Stomach (tissue), 9 donors: ENCODE results near the gene CCSER1. TPM values are rescaled to one million over a fixed set of nuclear protein-coding genes. Genes with fewer than 3 reads are reported as not detected.
"Not testable (repeated sequence)": the region's sequence is repeated elsewhere in the genome, so short reads cannot be mapped to it uniquely, and the experiment has no call there.

Experiments used
- DNase-seq, 2 donors: peaks; one replicate each; pipeline versions ENCODE4 v3.0.0 to v3.0.0-alpha.2; 2013 to 2019
- H3K27ac ChIP-seq, 5 donors: fragments of 200-600 bp in 4 of 5; sonication (generic) in 4 of 5; one replicate each; pipeline ENCODE4 v1.5.1; 2013 to 2019; ENCODE audit warnings: mild to moderate bottlenecking in 1 of 5, moderate library complexity in 1 of 5
- H3K27me3 ChIP-seq, 3 donors: fragments of 200-600 bp; sonication (generic); one replicate each; pipeline ENCODE4 v1.5.1; 2017 to 2019; ENCODE audit warnings: mixed run types in 1 of 3
- H3K36me3 ChIP-seq, 4 donors: fragments of 200-600 bp; sonication (generic); 1 replicate in 3 of 4; 2 replicates in 1 of 4; pipeline ENCODE4 v1.5.1; 2016 to 2019
- H3K4me1 ChIP-seq, 4 donors: fragments of 200-600 bp; sonication (generic); one replicate each; pipeline ENCODE4 v1.5.1; 2016 to 2019
- H3K4me3 ChIP-seq, 4 donors: fragments of 200-600 bp; sonication (generic) in 3 of 4; one replicate each; pipeline ENCODE4 v1.5.1; 2016 to 2019; ENCODE audit warnings: mild to moderate bottlenecking in 1 of 4
- H3K9me3 ChIP-seq, 4 donors: fragments of 200-600 bp; sonication (generic); one replicate each; pipeline ENCODE4 v1.5.1; 2016 to 2019
- EP300 ChIP-seq: sonication (generic); formaldehyde crosslinking; IDR thresholded peaks from one replicate; pipeline ENCODE4 v1.6.1; 2017; ENCODE audit warnings: antibody characterized with exemption
- POLR2A ChIP-seq, 4 donors: fragments of 450-650 bp; IDR thresholded peaks; one replicate each; pipeline ENCODE4 v1.6.1; 2016; ENCODE audit warnings: antibody characterized with exemption in 4 of 4, control low read depth in 2 of 4, mild to moderate bottlenecking in 1 of 4, moderate library complexity in 1 of 4
- POLR2AphosphoS5 ChIP-seq, 3 donors: sonication (generic); formaldehyde crosslinking; IDR thresholded peaks; one replicate each; pipeline ENCODE4 v1.6.1; 2016; ENCODE audit warnings: antibody characterized with exemption in 3 of 3
- WGBS, 5 donors: extraction: QIAGEN DNeasy Blood & Tissue Kit in 3 of 5; methylation state at CpG; one replicate each; pipeline versions ENCODE4 v1.1.5 to v1.1.7; 2013 to 2018; 5-methylcytosine and 5-hydroxymethylcytosine counted together
- intact Hi-C: fragments of 100-400 bp; cut with DNase I; formaldehyde crosslinking; loops from one replicate; pipeline ENCODE4 v1.15.1; 2023; ENCODE audit warnings: low total_unique reads
- polyA plus RNA-seq, 3 donors: library from polyadenylated mRNA; stranded (reverse); fragments of 200-250 nt; gene quantifications; one replicate each; pipeline ENCODE4 v1.2.3, GENCODE V29; 2013
- total RNA-seq, 5 donors: library from RNA; depleted of rRNA; stranded (reverse); fragments of >200 nt; gene quantifications; one replicate each; pipeline versions ENCODE4 v1.1.0 to v1.2.3, GENCODE V29; 2014 to 2016
- TF ChIP-seq, protein P1 (sequence below), 7 experiments: fragments of 450-650 bp in 4 of 7; fragments of 200-600 bp in 3 of 7; sonication (generic) in 3 of 7; IDR thresholded peaks; one replicate each; pipeline ENCODE4 v1.5.1; 2016 to 2019; ENCODE audit warnings: antibody characterized with exemption in 7 of 7, control low read depth in 2 of 7, mild to moderate bottlenecking in 1 of 7
- donor health status: healthy with polysubstance abuse.
- donor health status: Bipolar disorder and iron deficiency.
- donor health status: healthy.

Gene CCSER1
- total and polyA plus RNA-seq, 8 donors, result 0.33 to 149 (median 15.2) TPM

DNA sequence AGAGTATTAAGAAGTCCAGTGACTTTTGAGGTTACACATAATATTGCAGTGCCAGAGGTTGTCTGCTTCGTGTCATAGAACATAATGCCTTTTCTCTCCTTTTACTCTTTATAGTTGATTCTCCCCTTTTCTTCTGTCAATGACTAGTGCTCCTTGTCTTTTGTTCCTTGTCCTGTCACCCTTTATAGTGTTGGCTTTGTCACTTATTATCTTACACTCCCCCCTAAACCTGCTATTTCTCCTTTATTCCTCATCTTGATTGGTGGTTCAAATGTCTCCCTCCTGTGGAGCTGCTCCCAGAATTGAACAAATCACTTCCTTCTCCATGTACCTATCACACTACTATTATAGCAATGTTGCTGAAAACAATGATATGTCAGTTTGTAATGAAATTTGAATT, 1320.0 kb downstream of the CCSER1 start:
- no peak overlapping the region for H3K4me3 ChIP-seq
- intact Hi-C loops, result no loop called here
- no peak overlapping the region for H3K27ac ChIP-seq
- whole genome bisulfite sequencing, 5 donors, result 75 to 91% (median 88%) methylated on average over 1 of the region's 1 CpG
- no peaks in the 10 kb centered on the region for H3K27me3 ChIP-seq
- DNase-seq, result no peak
- H3K4me1 ChIP-seq, result no peaks in the 10 kb centered on the region
- H3K36me3 ChIP-seq, result no peaks in the 10 kb centered on the region
- TF ChIP-seq, protein P1, sequence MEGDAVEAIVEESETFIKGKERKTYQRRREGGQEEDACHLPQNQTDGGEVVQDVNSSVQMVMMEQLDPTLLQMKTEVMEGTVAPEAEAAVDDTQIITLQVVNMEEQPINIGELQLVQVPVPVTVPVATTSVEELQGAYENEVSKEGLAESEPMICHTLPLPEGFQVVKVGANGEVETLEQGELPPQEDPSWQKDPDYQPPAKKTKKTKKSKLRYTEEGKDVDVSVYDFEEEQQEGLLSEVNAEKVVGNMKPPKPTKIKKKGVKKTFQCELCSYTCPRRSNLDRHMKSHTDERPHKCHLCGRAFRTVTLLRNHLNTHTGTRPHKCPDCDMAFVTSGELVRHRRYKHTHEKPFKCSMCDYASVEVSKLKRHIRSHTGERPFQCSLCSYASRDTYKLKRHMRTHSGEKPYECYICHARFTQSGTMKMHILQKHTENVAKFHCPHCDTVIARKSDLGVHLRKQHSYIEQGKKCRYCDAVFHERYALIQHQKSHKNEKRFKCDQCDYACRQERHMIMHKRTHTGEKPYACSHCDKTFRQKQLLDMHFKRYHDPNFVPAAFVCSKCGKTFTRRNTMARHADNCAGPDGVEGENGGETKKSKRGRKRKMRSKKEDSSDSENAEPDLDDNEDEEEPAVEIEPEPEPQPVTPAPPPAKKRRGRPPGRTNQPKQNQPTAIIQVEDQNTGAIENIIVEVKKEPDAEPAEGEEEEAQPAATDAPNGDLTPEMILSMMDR (IDR thresholded peaks at IDR 0.05), result no peak
- TF ChIP-seq POLR2A (IDR thresholded peaks at IDR 0.05) (no peak), EP300 (no peak), POLR2AphosphoS5 (IDR thresholded peaks at IDR 0.05) (no peak)
- no peaks in the 10 kb centered on the region for H3K9me3 ChIP-seq

DNA sequence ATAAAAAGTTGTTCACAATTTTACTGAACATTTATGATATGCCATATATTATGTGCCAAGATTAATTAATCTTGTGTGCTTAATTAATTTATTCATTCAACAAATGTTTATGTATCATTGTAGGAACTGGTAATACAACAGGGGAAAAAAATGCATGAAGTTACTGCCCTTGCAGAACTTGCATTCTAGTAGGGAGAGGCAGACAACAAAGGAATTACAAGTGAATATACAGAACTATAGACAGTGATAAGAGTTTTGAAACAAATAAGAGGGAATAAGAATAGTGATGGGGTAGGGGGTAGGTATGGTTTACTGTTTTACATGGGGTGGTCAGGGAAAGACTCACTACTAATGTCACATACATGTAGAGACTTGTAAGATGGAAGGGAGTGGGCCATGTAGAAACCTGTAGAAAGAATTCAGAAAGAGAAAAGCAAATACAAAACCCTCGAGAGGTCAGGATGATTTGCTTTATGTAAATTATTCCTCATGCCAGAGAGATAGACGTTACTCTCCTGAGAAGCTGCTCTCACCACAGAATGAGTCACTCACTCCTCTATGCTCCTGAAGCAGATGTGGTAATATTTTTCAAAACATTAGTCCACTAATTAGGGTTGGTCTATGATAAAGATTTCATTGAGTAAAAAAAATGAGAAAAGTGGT, 1321.6 kb downstream of the CCSER1 start:
- Histone ChIP-seq H3K36me3 (no peaks in the 10 kb centered on the region), H3K27ac (no peak overlapping the region), H3K9me3 (no peaks in the 10 kb centered on the region), H3K4me1 (no peaks in the 10 kb centered on the region), H3K27me3 (no peaks in the 10 kb centered on the region), H3K4me3 (no peak overlapping the region)
- no peak for DNase-seq
- 30 to 42% (median 37%) methylated on average over 2 of the region's 2 CpGs for WGBS, 5 donors
- intact Hi-C loops, result no loop called here
- no peak for TF ChIP-seq EP300
- no peak for TF ChIP-seq POLR2AphosphoS5 (IDR thresholded peaks at IDR 0.05)
- TF ChIP-seq, protein P1 (IDR thresholded peaks at IDR 0.05), result no peak
- TF ChIP-seq POLR2A (IDR thresholded peaks at IDR 0.05), result no peak

DNA sequence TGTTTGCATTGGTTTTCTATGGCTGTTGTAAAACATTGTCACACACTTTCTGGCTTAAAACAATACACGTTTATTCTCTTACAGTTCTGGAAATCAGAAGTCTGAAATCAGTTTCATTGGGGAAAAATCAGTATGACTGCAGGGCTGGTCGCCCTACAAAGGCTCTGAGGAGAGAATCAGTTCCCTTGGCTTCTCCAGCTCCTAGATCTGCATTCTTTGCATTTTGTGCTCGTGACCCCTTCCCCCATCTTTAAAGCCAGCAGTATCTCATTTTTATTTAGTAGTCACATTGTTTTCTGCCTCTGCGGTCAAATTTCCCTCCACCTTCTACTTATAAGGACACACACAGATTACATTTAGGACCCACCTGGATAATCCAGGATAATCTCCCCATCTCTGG, 1326.9 kb downstream of the CCSER1 start:
- WGBS, 5 donors, result 67 to 81% (median 79%) methylated on average over 4 of the region's 4 CpGs
- TF ChIP-seq, protein P1 (IDR thresholded peaks at IDR 0.05), result no peak
- TF ChIP-seq POLR2AphosphoS5 (IDR thresholded peaks at IDR 0.05), result no peak
- no peak for TF ChIP-seq EP300
- no peak for TF ChIP-seq POLR2A (IDR thresholded peaks at IDR 0.05)
- Histone ChIP-seq H3K27ac (no peak overlapping the region), H3K36me3 (no peaks in the 10 kb centered on the region), H3K4me3 (no peak overlapping the region), H3K27me3 (no peaks in the 10 kb centered on the region), H3K4me1 (no peaks in the 10 kb centered on the region), H3K9me3 (no peaks in the 10 kb centered on the region)
- intact Hi-C loops, result no loop called here
- DNase-seq, result no peak

DNA sequence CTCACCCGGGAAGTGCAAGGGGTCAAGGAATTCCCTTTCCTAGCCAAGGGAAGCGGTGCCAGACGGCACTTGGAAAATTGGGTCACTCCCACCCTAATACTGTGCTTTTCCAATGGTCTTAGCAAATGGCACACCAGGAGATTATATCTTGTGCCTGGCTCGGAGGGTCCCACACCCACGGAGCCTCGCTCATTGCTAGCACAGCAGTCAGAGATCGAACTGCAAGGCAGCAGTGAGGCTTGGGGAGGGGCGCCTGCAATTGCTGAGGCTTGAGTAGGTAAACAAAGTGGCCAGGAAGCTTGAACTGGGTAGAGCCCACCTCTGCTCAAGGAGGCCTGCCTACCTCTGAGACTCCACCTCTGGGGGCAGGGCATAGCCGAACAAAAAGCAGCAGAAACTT, 1335.4 kb downstream of the CCSER1 start:
- H3K4me1 ChIP-seq, H3K27ac ChIP-seq, H3K36me3 ChIP-seq, DNase-seq, intact Hi-C loops, H3K4me3 ChIP-seq, H3K27me3 ChIP-seq: not testable (repeated sequence)
- H3K9me3 ChIP-seq, result peaks cover 0 to 12% (median 7%) of the 10 kb centered on the region in 4 donors
- WGBS, 5 donors, result 83 to 98% (median 93%) methylated on average over 9 of the region's 9 CpGs

DNA sequence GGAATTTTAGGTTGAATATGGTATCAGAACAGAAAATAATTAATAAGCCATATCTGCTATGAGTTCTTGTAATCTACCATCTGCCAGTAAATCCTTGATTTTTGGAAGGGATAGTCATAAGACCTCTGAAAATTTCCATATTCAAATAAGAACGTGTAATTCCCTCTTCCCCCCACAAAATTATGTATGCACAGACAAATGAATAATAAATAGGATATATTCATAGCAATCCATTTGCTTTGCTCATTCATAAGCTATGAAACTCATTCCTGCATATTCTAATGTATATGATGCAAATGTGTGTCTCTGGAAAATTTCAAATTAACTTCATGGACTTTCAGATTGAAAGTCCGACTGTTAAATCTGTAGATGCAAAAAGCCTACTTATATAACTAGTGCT, 1343.5 kb downstream of the CCSER1 start:
- H3K4me3 ChIP-seq, result no peak overlapping the region
- WGBS, 5 donors, result 82 to 92% (median 84%) methylated on average over 2 of the region's 2 CpGs
- no peaks in the 10 kb centered on the region for H3K27me3 ChIP-seq
- no peaks in the 10 kb centered on the region for H3K36me3 ChIP-seq
- H3K4me1 ChIP-seq, result no peaks in the 10 kb centered on the region
- no peak overlapping the region for H3K27ac ChIP-seq
- DNase-seq, result no peak
- no peaks in the 10 kb centered on the region for H3K9me3 ChIP-seq
- TF ChIP-seq POLR2A (IDR thresholded peaks at IDR 0.05), result no peak
- no peak for TF ChIP-seq EP300
- TF ChIP-seq, protein P1 (IDR thresholded peaks at IDR 0.05), result no peak
- TF ChIP-seq POLR2AphosphoS5 (IDR thresholded peaks at IDR 0.05), result no peak
- intact Hi-C loops, result no loop called here
